Measurements from ENCODE around the gene PRDX5. TPM values are rescaled to one million over a fixed set of nuclear protein-coding genes. Genes with fewer than 3 reads are reported as not detected.

Gene PRDX5
- total RNA-seq, 6 experiments from 2014 or later = 161 to 207 (median 186) TPM

GRCh38 chr11:64353715-64354506 lies 36.0 kb downstream of the PRDX5 start:
- Mint-ChIP-seq H3K9me3 (no peaks in the 10 kb centered on the region), H3K4me1 (ENCODE audit: low read depth) (peaks cover 22% of the 10 kb centered on the region), H3K36me3 (ENCODE audit: low read depth) (no peaks in the 10 kb centered on the region), H3K4me3 (no peak overlapping the region), H3K27me3 (ENCODE audit: insufficient read depth) (peaks cover 2% of the 10 kb centered on the region; the same call in 1 of the 2 replicates), H3K27ac (no peak overlapping the region)
- no peak for DNase-seq
- TF ChIP-seq CTCF (IDR thresholded peaks at IDR 0.05) = no peak

GRCh38 chr11:64355078-64355940 lies 37.4 kb downstream of the PRDX5 start:
- peaks cover 28% of the 10 kb centered on the region for H3K4me1 Mint-ChIP-seq (ENCODE audit: low read depth)
- peak overlapping the region; percentile 65; the same call in 1 of the 2 replicates for H3K27ac Mint-ChIP-seq
- no peaks in the 10 kb centered on the region for H3K9me3 Mint-ChIP-seq

GRCh38 chr11:64356498-64357411 lies 38.8 kb downstream of the PRDX5 start:
- Mint-ChIP-seq H3K4me1 (ENCODE audit: low read depth) (peaks cover 28% of the 10 kb centered on the region), H3K4me3 (no peak overlapping the region), H3K9me3 (no peaks in the 10 kb centered on the region), H3K36me3 (ENCODE audit: low read depth) (no peaks in the 10 kb centered on the region), H3K27ac (peak overlapping the region; percentile 60), H3K27me3 (ENCODE audit: insufficient read depth) (peaks cover 2% of the 10 kb centered on the region; the same call in 1 of the 2 replicates)
- DNase-seq = peak; percentile 53
- peak; percentile 68 for TF ChIP-seq CTCF (IDR thresholded peaks at IDR 0.05)

More at GRCh38 chr11:64355078-64355940, 37.4 kb downstream of the PRDX5 start:
- TF ChIP-seq CTCF (IDR thresholded peaks at IDR 0.05) = peak; percentile 81
- DNase-seq = peak; percentile 72
- Mint-ChIP-seq H3K27me3 (ENCODE audit: insufficient read depth) (peaks cover 2% of the 10 kb centered on the region; the same call in 1 of the 2 replicates), H3K4me3 (peak overlapping the region; percentile 62; the same call in 1 of the 2 replicates), H3K36me3 (ENCODE audit: low read depth) (no peaks in the 10 kb centered on the region)

GRCh38 chr11:64357446-64357845 lies 39.5 kb downstream of the PRDX5 start:
- DNase-seq = no peak
- peak overlapping the region; percentile 63; the same call in 1 of the 2 replicates for H3K4me3 Mint-ChIP-seq
- H3K36me3 Mint-ChIP-seq (ENCODE audit: low read depth) = no peaks in the 10 kb centered on the region
- no peak for TF ChIP-seq CTCF (IDR thresholded peaks at IDR 0.05)
- H3K27ac Mint-ChIP-seq = peak overlapping the region; percentile 88
- peaks cover 28% of the 10 kb centered on the region for H3K4me1 Mint-ChIP-seq (ENCODE audit: low read depth)
- H3K9me3 Mint-ChIP-seq = no peaks in the 10 kb centered on the region
- H3K27me3 Mint-ChIP-seq (ENCODE audit: insufficient read depth) = peaks cover 2% of the 10 kb centered on the region; the same call in 1 of the 2 replicates
